G401.6 (cell line): ENCODE data around the gene SAXO1.

Source experiments
- FAIRE-seq: peaks from 2 replicates; lab custom pipeline; 2012; peaks lifted over from hg19 to GRCh38; lab: Jason Lieb, UNC

SAXO1 gene

GRCh38 chr9:18910916-18911315 lies 122.1 kb downstream of the SAXO1 start:
- FAIRE-seq, result no peak

GRCh38 chr9:18910435-18910834 lies 122.6 kb downstream of the SAXO1 start:
- no peak for FAIRE-seq

- FAIRE-seq, result no peak
Observed at GRCh38 chr9:18909140-18910018, 123.6 kb downstream of the SAXO1 start.

GRCh38 chr9:18907927-18908625 lies 124.9 kb downstream of the SAXO1 start:
- FAIRE-seq, result no peak

- FAIRE-seq, result no peak
Observed at GRCh38 chr9:18906656-18907395, 126.2 kb downstream of the SAXO1 start.

GRCh38 chr9:18905883-18906629 lies 127.0 kb downstream of the SAXO1 start:
- FAIRE-seq, result no peak

GRCh38 chr9:18905028-18905882 lies 127.8 kb downstream of the SAXO1 start:
- no peak for FAIRE-seq

- FAIRE-seq, result no peak
Observed at GRCh38 chr9:18903450-18903849, 129.6 kb downstream of the SAXO1 start.

- no peak for FAIRE-seq
Observed at GRCh38 chr9:18896531-18897179, 136.4 kb downstream of the SAXO1 start.

GRCh38 chr9:18896004-18896403 lies 137.0 kb downstream of the SAXO1 start:
- no peak for FAIRE-seq

- no peak for FAIRE-seq
Observed at GRCh38 chr9:18893491-18893890, 139.5 kb downstream of the SAXO1 start.

GRCh38 chr9:18893046-18893445 lies 140.0 kb downstream of the SAXO1 start:
- no peak for FAIRE-seq

- no peak for FAIRE-seq
Observed at GRCh38 chr9:18891946-18892670, 140.9 kb downstream of the SAXO1 start.

- FAIRE-seq, result no peak
Observed at GRCh38 chr9:18890372-18890771, 142.6 kb downstream of the SAXO1 start.

- FAIRE-seq, result no peak
Observed at GRCh38 chr9:18889550-18889949, 143.5 kb downstream of the SAXO1 start.

GRCh38 chr9:18888290-18888689 lies 144.7 kb downstream of the SAXO1 start:
- no peak for FAIRE-seq

GRCh38 chr9:18887546-18887945 lies 145.5 kb downstream of the SAXO1 start:
- FAIRE-seq, result no peak

- no peak for FAIRE-seq
Observed at GRCh38 chr9:18881758-18882157, 151.3 kb downstream of the SAXO1 start.

GRCh38 chr9:18877984-18878383 lies 155.0 kb downstream of the SAXO1 start:
- FAIRE-seq, result no peak
